Endothelial cell of hepatic sinusoid (primary cell): ENCODE results near the gene GAGE12J.
"Not testable (repeated sequence)": the region's sequence is repeated elsewhere in the genome, so short reads cannot be mapped to it uniquely, and the experiment has no call there.

Experiments
- in situ Hi-C: cut with HindIII; loops from 2 replicates; pipeline ENCODE4 v1.10.0; 2017; ENCODE audit warnings: low sequenced_read_pairs

GAGE12J gene

GRCh38 chrX:49321737-49322136 is at the start of gene GAGE12J:
GAGE12J (plus strand) TSS chrX:49322037; CDS start chrX:49323194, 1,157 bp downstream.
- in situ Hi-C loops, result not testable (repeated sequence)

- in situ Hi-C loops, result no loop called here
Measured at GRCh38 chrX:49272421-49272820, 49.4 kb upstream of the GAGE12J start.

- in situ Hi-C loops, result no loop called here
Measured at GRCh38 chrX:49273181-49273727, 48.6 kb upstream of the GAGE12J start.

GRCh38 chrX:49276207-49276606 is 45.6 kb upstream of the GAGE12J start:
- in situ Hi-C loops, result no loop called here

GRCh38 chrX:49276671-49277534 is 44.9 kb upstream of the GAGE12J start:
- in situ Hi-C loops, result no loop called here

- in situ Hi-C loops, result no loop called here
Measured at GRCh38 chrX:49277535-49277830, 44.4 kb upstream of the GAGE12J start.

- in situ Hi-C loops, result no loop called here
Measured at GRCh38 chrX:49278081-49278480, 43.8 kb upstream of the GAGE12J start.

- in situ Hi-C loops, result no loop called here
Measured at GRCh38 chrX:49282647-49283011, 39.2 kb upstream of the GAGE12J start.

GRCh38 chrX:49284212-49284611 is 37.6 kb upstream of the GAGE12J start:
- in situ Hi-C loops, result no loop called here

- in situ Hi-C loops, result no loop called here
Measured at GRCh38 chrX:49286136-49286535, 35.7 kb upstream of the GAGE12J start.

GRCh38 chrX:49286581-49286980 is 35.3 kb upstream of the GAGE12J start:
- in situ Hi-C loops, result no loop called here

- in situ Hi-C loops, result no loop called here
Measured at GRCh38 chrX:49287665-49288064, 34.2 kb upstream of the GAGE12J start.

- in situ Hi-C loops, result no loop called here
Measured at GRCh38 chrX:49290215-49290614, 31.6 kb upstream of the GAGE12J start.

- in situ Hi-C loops, result no loop called here
Measured at GRCh38 chrX:49291615-49292337, 30.1 kb upstream of the GAGE12J start.

GRCh38 chrX:49292400-49293362 is 29.2 kb upstream of the GAGE12J start:
- in situ Hi-C loops, result no loop called here

GRCh38 chrX:49299293-49299692 is 22.5 kb upstream of the GAGE12J start:
- in situ Hi-C loops, result not testable (repeated sequence)

- in situ Hi-C loops, result no loop called here
Measured at GRCh38 chrX:49300703-49301102, 21.1 kb upstream of the GAGE12J start.

- in situ Hi-C loops, result no loop called here
Measured at GRCh38 chrX:49303346-49303745, 18.5 kb upstream of the GAGE12J start, which contains the start of gene GAGE10. GAGE10 (plus strand) TSS chrX:49303646; CDS start chrX:49304860, 1,214 bp downstream.

GRCh38 chrX:49307775-49308174 is 14.1 kb upstream of the GAGE12J start:
- in situ Hi-C loops, result not testable (repeated sequence)

GRCh38 chrX:49308604-49309269 is 13.1 kb upstream of the GAGE12J start:
- in situ Hi-C loops, result no loop called here
